ENCODE measurements around the gene SOX5.

- TF ChIP-seq POLR2A (IDR thresholded peaks at IDR 0.05) (no peak), CTCF (IDR thresholded peaks at IDR 0.05) (no peak), POLR2AphosphoS5 (IDR thresholded peaks at IDR 0.05) (no peak)
Measured at GRCh38 chr12:23555825-23556207, 393.7 kb downstream of the SOX5 start.

Data from breast epithelium (tissue), 3 donors.